Erythroblast (primary cell): Measurements from ENCODE around the gene MBOAT7.

ENCODE experiments used
- GATA1 ChIP-seq: IDR thresholded peaks from 2 replicates; pipeline ENCODE4 v1.6.1; 2011; ENCODE audit warnings: low read depth, mild to moderate bottlenecking, control low read depth, low read length, moderate library complexity
- POLR2A ChIP-seq: IDR thresholded peaks from 2 replicates; pipeline ENCODE4 v1.6.1; 2011; ENCODE audit warnings: mild to moderate bottlenecking, low read length

GRCh38 chr19:54159352-54160181 lies 29.8 kb downstream of the MBOAT7 start, which contains the start of gene LENG1:
- TF ChIP-seq POLR2A (peak; percentile 79), GATA1 (no peak)
